ENCODE results near the gene SGSM1.
A peak's percentile ranks its signal among the peaks of the same experiment; 100 is the strongest.

SGSM1 gene

DNA sequence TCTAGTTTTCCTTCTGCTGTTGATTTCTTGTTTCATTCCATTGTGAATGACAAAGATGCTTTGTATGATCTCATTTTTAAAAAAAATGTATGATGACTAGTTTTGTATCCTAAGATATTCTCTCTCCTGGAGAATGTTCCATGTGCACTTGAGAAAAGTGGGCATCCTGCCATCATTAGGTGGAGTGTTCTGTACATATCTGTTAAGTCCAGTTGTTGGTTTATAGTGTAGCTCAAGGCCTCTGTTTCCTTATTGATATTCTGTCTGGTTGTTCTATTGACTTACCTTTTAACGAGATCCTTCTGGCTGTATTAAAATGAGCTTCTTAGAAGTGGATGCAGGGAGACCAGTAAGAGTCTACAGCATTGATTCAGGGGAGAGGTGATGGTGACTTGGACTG is 35.2 kb downstream of the SGSM1 start:
- no peak for DNase-seq

DNA sequence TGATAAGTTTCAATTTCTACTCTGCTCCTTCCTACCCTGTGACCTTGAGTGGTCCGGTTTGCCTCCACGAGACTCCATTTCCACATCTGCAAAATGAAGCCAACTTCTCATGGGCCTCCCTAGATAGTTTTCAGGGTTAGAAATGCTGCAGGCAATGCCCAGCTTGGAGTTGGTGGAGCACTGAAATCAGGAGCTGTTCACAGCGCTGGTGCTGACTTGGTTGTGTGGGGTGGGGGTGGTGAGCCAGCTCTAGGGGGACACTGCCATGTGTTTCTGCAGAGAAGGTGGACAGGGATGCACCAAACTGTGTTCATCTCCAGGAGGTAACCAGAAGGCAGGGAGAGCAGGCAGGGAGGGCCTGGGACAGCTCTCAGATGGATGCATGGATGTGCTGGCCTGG is 37.0 kb downstream of the SGSM1 start:
- DNase-seq: peak; percentile 21

DNA sequence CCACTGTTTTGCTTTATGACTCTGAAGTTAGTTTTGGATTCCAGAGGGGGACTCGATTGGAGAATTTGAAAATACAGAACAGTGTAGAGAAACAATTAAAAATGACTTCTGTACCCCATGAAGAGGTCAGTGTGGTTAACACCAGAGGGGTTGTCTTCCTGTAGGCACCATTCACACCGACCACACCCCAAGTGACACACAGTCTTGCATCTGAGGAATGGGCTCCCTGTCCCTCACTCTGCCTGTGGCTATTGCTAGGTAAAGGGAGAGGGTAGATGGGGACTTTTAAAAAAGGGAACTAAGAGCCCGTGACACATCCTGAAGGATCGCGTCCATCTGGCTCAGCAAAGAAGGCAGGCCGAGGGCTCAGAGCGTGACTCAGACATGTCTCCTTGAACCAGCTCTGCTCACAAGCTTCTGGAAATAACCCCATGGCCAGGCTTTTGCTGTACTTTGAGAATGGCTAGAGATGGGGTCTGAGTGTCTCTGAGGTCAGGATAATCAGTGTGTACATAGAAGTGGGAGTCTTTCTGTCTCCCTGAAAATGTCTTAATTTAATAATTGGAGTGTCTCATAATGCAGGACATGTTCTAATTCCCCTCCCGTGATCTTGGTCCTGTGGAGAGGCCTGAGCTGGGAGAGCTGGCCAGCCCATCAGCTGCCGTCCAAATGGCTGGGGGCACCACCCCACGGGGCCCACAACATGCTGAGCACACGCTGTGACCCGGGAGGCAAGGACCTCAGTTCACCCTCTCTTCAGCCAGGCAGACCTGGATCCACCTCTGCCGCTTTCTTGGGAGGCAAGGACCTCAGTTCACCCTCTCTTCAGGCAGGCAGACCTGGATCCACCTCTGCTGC is 39.3 kb downstream of the SGSM1 start:
- DNase-seq: peak; percentile 47

DNA sequence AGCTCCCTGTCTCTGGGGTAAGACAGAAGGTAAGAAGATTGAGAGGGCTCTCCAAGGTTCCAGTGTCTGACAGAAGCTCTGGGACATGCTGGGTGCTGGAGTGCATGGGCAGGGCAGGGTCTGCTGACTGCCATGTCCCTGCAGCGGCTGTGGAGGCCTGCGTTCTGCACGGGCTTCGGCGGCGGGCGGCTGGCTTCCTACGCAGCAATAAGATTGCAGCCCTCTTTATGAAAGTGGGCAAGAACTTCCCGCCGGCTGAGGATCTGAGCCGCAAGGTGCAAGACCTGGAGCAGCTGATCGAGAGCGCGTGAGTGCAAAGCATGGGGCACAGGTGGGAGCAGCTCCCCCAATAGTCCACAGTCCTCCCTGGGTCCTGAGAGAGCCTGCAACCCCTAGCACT is 41.5 kb downstream of the SGSM1 start:
- DNase-seq: no peak

DNA sequence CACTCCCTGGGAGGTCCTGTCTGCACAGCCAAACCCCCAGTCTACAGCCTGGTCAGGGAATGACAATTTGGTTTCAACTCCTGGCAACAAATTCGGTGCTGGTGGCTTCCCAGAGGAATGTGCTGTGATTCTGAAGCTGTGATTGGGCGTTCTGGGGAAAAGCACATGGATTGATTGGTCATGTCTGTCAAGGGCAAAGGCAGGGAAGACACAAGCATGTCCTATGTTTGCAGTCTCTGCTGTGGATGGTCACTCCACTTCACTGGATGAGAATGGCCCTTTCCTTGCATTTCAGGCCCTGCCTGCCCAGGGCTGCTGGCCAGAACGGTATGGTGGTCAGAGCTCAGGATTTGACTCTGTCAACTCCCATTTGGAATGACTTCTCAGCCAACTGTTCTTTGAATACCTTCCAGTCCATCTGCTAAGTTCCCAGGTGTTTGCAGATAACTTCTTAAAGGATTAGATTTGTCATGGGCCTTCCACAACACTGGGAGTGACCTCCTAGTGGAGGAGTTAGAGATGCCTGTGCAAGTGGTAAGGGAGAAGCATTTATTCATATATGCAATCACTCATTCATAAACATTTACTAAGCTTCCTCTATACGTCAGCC is 42.7 kb downstream of the SGSM1 start:
- DNase-seq: no peak

DNA sequence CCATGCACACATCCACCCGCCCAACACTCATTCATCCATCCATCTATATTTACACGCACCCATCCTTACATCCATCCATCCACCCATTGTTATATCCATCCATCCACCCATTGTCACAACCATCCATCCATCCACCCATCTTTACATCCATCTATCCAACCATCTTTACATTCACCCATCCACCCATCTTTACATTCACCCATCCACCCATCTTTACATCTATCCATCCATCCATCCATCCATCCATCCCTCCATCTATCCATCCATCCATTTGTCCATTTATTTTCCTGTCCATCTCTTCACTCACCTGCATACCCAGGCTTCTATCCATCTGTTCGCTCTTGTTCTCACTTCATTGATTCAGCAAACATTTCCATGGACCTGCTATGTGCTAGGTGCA is 49.8 kb downstream of the SGSM1 start:
- no peak for DNase-seq

DNA sequence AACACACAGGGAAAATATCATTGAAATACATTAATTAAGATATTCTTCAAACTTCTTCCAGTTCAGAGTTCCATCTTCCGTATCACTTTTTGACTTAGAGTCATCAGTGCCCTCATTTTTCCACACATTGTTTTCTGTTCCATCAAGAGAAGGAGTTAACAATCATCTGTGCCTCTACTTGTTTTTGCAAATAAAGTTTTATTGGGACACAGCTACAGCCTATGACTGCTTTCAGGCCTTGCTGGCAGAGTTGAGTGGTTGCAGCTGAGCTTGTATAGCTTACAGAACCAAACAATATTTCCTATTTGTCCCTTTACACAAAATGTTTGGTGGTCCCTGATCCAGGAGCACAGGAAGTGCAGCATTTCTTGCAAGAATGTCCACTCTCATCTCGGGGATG is 51.6 kb downstream of the SGSM1 start:
- no peak for DNase-seq

DNA sequence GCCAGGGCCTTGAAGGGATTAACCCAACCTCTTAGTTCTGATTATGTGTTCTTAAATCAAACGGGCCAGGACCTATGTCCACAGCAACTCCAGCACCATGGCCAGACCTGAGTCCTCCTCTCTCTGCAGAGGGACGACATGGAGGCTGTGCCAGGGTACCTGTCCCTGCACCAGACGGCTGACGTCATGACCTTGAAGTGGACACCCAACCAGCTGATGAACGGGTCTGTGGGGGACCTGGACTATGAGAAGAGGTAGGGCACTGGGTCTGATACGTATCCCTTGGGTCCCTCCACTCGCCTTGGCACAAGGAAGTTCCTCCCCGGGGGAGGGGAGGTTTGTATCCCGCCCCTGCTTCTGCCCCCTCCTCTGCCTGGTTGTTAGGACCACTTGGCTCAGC is 53.6 kb downstream of the SGSM1 start:
- no peak for DNase-seq

DNA sequence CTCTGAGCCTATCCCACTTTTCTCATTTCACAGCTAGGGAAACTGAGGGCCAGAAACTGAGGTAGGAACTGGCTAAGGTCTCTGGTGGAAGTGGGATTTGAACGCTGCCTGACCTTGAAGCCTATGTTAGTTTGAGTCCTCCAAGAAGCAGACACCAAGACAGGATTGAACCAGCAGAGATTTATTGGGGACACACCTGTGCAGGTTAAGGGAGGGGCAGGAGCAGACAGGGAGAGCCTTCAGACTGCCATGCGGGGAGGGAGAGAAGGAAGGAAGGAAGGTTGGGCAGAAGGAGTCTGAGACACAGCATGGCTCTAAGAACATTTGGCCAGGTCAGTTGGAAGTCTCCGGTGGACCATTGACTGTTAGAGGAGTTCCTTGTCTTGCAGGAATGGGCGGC is 59.5 kb downstream of the SGSM1 start:
- no peak for DNase-seq

DNA sequence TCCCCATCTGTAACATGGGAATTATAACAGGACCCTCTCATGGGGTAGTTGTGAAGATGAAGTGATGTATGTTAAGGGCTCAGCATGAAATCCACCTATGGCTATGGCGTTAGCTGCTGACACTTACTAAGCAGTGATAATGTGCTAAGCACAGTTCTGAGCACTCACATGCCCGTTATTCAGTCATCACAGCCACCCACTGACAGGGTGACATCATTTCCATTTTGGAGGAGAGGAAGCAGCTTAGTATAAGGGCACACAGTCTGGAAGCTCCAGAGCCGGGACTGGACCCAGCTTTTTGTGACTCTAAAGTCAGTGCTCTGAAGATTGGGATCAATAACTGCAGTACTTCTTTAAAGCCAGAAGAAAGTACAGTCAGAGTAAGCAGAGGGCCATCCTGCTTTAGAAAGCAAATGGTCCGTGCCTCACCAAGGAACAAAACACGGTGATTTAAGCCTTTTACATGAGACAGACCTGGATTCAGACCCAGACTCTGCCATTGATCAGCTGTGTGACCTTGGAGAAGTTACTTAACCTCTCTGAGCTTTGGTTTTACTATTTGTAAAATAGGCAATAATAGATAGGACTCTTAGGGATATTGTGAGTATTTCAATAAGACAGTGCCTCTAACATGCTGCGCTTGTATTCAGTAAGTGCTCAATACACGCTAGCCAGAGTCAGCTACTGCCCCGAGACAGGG is 61.5 kb downstream of the SGSM1 start:
- no peak for DNase-seq

DNA sequence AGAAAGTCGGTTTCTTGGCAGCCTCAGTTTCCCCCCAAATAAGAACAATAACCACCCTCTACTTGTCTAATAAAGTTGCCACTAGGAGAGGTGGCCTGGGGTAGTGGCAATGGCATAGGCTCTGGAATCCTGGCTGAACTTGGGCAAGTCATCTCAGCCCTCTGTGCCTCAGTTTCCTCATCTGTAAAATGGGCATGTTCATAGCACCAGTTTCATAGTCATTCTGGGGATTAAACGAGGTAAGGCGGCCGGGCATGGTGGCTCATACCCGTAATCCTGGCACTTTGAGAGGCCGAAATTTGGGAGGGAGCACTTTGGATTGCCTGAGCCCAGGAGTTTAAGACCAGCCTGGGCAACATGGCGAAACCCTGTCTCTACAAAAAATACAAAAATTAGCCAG is 63.0 kb downstream of the SGSM1 start:
- DNase-seq: no peak

DNA sequence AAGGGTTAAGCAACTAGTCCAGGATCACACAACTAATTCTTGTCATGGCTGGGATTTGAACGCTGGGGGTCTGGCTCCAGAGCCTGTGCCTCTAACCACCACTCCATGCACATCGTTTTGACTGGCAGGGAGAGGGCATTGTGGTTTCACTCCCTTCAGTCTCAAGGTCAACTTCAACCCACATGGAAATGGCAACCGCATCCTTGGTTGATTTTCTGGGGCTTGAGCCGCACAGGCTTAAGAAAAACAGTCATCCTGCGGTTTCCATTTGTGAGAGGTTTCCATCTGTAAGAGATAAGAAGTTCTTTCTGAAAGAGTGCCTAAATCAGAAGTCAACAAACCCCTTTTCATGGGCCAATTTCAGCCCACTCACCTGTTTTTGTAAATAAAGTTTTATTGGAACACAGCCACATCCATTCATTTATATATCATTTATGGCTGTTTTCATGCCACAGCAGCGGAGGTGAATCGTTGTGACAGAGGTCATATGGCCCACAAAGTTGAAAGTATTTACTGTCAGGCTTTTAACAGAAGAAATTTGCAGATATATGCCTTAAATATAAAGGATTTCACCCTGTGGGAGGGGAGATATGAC is 65.7 kb downstream of the SGSM1 start:
- peak; percentile 64 for DNase-seq

DNA sequence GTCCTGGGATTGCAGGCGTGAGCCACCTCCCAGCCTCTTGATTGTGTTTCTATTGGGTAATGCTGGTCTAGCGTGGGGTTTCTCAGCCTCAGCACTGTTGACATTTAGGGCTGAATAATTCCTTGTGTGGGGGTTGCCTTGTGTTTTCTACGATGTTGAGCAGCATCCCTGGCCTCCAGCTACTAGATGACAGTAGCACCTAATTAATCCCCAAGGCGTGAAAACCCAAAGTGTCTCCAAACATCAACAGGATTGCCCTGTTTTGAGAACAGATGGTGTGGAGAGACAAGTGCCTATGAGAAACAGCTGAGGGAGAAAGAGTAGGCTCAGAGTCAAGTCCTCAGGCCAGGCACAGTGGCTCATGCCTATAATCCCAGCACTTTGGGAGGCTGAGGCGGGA is 67.2 kb downstream of the SGSM1 start:
- no peak for DNase-seq

DNA sequence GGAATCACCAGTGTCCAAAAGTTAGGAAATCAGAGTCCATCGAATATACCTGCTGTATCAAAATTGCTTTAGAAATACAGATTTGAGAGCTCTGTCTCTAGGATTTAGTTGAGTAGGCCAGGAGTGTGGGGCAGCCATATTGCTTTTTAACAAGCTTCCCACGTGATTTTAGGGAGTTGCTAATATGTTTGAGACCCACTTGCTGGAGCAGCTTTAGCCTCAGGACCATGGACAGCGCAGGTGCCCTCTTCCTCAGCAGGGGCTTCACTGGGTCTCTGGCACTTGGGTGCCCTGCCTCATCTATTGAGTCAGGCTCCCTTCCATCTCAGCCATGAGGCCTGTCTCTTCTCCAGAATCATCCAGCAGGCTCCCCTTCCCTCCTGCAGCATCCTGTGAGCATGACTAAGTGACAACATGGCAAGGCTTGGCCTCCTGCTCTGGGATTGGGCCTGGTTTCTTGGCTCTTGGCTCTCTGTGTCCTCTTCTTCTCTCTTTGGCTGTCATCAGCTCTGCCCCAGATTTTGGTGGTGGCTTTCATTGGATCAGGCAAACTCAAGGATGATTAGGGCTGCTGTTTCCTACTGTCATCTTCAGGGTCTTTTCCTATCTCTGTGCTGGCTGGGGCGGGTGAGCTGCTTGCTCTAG is 70.0 kb downstream of the SGSM1 start:
- peak; percentile 69 for DNase-seq

DNA sequence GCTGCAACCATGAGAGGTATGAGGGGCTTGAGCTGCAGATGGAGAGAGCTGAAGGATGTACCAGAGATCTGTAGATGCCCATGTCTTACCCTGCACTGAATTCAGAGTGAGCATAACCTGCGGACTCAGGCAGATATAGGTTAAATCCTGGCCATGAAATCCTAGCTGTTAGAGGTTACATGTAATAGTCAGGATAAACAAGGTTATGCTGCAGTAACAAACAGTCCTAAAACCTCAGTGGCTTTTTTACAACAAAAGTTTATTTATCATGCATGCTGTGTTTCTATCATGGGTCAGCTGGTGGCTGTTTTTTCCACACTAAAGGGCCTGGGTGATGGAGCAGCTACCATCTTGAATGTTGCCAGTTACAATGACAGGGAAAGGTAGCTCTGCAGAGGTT is 70.7 kb downstream of the SGSM1 start:
- no peak for DNase-seq

DNA sequence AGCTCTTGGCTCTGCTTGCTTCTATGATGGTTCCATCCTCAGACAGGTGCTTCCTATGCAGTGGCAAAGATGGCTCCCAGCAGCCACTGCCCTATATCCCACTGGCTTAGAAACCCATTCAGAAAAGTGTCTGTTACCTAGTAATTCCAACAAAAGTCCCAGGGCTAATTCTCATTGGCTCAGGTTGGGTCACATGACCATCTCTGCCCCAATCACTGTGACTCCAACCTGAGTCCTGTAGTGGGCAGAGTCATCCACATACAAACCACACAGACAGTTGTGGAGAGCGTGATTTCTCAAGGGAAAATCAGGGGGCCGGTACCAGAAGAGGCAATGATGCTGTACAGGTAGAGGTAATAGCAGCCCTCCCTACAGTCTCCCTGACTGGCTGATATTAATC is 73.0 kb downstream of the SGSM1 start:
- no peak for DNase-seq

DNA sequence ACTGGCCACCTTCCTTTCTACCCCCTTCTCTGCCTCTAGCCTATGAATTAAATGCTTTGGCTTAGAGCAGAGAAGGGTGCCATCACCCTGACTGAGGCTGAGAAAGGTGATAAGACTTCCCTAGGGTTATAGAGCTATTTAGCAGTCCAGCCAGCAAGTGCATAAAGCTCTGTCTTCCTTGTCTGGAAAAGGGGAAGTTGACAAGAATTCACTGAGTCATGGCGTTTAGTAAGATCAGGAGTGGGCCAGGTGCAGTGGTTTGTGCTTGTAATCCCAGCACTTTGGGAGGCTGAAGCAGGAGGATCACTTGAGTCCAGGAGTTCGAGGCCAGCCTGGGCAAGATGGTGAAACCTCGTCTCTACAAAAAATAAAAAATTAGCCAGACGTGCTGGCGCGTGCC is 77.4 kb downstream of the SGSM1 start:
- DNase-seq: peak; percentile 66

DNA sequence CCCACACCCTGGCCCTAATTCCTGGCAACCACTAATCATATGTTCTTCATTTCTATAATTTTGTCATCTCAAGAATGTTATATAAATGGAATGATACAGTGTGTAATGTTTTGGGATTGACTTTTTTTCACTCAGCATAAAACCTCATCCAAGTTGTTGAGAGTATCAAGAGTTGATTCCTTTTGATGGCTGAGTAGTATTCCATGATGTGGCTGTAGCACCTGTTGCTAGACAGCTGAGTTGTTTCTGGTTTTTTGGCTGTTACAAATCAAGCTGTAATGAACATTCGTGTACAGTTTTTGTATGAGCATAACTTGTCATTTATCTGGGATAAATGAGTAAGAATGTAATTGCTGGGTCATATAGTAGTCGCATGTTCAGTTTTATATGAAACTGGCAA is 81.2 kb downstream of the SGSM1 start:
- no peak for DNase-seq

DNA sequence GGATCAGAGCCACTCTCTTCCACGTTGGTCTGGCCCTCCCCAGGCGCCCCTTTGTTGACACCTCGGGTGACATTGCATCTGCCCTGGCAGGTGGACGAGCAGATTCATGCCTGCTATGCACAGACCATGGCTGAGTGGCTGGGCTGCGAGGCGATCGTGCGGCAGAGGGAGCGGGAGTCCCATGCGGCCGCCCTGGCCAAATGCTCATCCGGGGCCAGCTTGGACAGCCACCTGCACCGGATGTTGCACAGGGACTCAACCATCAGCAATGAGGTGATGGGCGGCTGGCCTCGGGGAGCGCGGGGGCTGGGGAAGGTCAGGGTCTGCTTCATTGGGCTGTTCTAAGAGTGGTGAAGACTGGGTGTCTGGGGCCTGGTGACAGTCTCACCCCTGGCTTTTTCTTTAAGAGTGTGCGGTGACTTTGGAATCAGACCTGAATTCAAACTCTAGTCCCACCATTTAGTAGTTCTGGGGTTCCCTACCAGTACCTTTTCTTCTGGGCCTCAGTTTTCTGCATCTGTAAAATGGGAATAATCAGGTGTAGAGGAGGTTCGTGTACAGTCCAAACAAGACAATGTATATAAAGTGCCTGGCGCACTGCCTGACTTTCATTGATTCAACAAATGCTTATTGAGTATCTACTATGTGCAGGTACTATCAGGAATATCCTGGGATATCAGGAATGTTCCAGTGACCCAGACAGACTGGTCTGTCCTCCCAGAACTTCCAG is 87.5 kb downstream of the SGSM1 start:
- DNase-seq: no peak

DNA sequence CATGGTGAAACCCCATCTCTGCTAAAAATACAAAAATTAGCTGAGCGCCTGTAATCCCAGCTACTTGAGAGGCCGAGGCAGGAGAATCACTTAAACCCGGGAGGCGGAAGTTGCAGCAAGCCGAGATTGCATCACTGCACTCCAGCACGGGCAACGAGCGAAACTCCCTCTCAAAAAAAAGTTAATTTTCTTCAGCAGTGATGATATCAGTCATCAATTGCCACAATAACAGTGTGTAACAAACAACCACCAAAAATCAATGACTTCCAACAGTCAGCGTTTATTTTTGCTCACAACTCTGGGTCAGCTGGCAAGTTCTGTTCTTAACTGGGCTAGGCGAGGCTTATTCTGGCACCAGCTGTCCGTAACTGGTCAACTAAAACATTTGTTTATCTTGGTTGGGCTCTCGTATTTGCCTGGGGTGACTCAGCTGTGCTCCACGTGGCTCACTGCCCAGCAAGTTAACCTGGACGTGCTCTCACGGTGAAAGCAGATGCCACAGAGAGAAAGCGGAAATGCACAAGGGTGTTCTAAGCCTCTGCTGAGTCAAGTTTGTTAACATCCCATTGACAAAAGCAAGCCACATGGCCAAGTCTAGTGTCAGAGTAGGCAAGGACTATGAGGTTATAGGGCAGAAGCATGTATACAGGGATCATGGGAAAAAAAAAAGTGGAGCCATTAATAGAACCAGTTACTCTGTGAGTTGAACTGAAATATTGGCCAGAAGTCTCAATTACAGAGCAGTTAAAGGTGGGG is 88.4 kb downstream of the SGSM1 start:
- peak; percentile 97 for DNase-seq

DNA sequence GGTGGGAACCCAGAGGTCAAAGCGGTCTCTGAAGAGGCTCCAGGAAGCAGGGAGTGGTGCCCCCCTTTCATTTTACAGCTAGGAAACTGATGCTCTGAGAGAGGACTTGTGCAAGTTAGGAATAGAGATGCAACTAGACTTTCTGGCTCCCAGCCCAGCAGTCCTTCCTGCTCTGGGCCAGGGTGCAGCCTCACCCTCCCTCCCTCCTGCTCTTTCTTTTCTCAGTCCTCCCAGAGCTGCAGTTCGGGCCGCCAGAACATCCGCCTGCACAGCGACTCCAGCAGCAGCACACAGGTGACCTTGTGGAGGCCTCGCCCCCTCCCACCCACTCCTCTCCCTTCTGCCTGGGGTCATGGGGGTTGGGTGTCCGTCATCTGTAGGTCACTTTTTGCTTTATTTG is 89.0 kb downstream of the SGSM1 start:
- DNase-seq: peak; percentile 91

DNA sequence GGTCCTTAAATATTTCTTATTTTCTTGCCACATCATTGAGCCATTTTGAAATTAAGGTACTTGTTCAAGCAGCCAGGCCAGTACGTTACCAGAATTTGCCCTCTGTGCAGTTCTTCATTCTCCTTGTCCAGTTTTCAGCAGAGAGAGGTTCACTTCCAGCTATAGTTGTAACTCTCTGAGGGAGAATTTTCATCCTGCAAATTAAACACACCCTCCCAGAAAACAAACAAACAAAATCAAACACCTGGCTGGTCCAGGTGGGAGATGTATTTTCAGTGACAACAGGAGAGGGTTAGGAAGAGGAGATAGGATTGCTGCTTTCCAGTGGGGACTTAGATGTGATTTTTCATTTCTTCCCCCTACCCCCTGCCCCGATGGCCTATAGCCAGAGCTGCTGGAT is 95.4 kb downstream of the SGSM1 start:
- DNase-seq: no peak

Data from RPMI8226 (cell line).